Stimulated activated CD4-positive, alpha-beta T cell treated with anti-CD3 and anti-CD28 coated beads, Interleukin-1b, Interleukin-23, amount 100 ng/mL, for 24 hours (primary cell): Measurements from ENCODE around the gene ZNF79.

ENCODE experiments used
- DNase-seq, 4 experiments: peaks; one replicate each; pipeline ENCODE4 v3.0.0-alpha.2; 2020; ENCODE audit warnings: low read depth in 4 of 4, low spot score in 1 of 4

Gene ZNF79

GRCh38 chr9:127423476-127423933 is 677 bp upstream of the ZNF79 start:
- DNase-seq: no peak

GRCh38 chr9:127424676-127424999 is 456 bp downstream of the ZNF79 start:
- no peak for DNase-seq

- DNase-seq: peak in 1 of 4 experiments; percentile 48
Measured at GRCh38 chr9:127426756-127427155, 2.6 kb downstream of the ZNF79 start.

- DNase-seq: no peak
Measured at GRCh38 chr9:127428348-127428747, 4.2 kb downstream of the ZNF79 start.

GRCh38 chr9:127430415-127430814 is 6.2 kb downstream of the ZNF79 start:
- no peak for DNase-seq

GRCh38 chr9:127437497-127438264 is 13.5 kb downstream of the ZNF79 start:
- no peak for DNase-seq

GRCh38 chr9:127438394-127438793 is 14.2 kb downstream of the ZNF79 start:
- no peak for DNase-seq

- DNase-seq: no peak
Measured at GRCh38 chr9:127444283-127444920, 20.2 kb downstream of the ZNF79 start.

- DNase-seq: no peak
Measured at GRCh38 chr9:127444921-127445850, 21.0 kb downstream of the ZNF79 start.

- DNase-seq: no peak
Measured at GRCh38 chr9:127445851-127446712, 21.9 kb downstream of the ZNF79 start.

GRCh38 chr9:127446713-127447415 is 22.7 kb downstream of the ZNF79 start:
- no peak for DNase-seq

GRCh38 chr9:127447416-127448111 is 23.4 kb downstream of the ZNF79 start:
- DNase-seq: no peak

GRCh38 chr9:127448112-127448805 is 24.1 kb downstream of the ZNF79 start:
- DNase-seq: no peak

GRCh38 chr9:127449332-127449966 is 25.3 kb downstream of the ZNF79 start:
- DNase-seq: no peak

- no peak for DNase-seq
Measured at GRCh38 chr9:127450243-127450760, 26.1 kb downstream of the ZNF79 start.

GRCh38 chr9:127450830-127451607 is 26.8 kb downstream of the ZNF79 start, which contains the start of the genes LRSAM1 and RPL12:
Gene LRSAM1 (plus strand): TSS chr9:127451510. CDS start chr9:127454528, 3,018 bp downstream.
Gene RPL12 (minus strand): TSS chr9:127451406. CDS start chr9:127451317, 89 bp downstream.
- peak; percentile 94 to 100 (median 98) for DNase-seq

- no peak for DNase-seq
Measured at GRCh38 chr9:127451608-127451857, 27.4 kb downstream of the ZNF79 start.
